GM13976 (cell line): ENCODE data around the gene NUDT14.

Experiments
- DNase-seq: peaks from one replicate; pipeline ENCODE4 v3.0.0; 2012; ENCODE audit warnings: low spot score
- CTCF ChIP-seq: IDR thresholded peaks from 2 replicates; pipeline ENCODE4 v1.5.1; 2012; ENCODE audit warnings: borderline replicate concordance, mild to moderate bottlenecking; ENCODE audit not compliant: insufficient read depth; ENCODE audit errors: extremely low read depth, missing control alignments, control extremely low read depth
- in situ Hi-C: fragments of 300-500 bp; cut with MboI; formaldehyde crosslinking; loops from one replicate; pipeline ENCODE4 v1.12.0; 2022; ENCODE audit warnings: low sequenced_read_pairs, mixed read lengths, inconsistent platforms; ENCODE audit not compliant: unreplicated experiment

The NUDT14 gene

GRCh38 chr14:105204206-105204930, 23.3 kb upstream of the NUDT14 start:
- in situ Hi-C loops, result no loop called here
- DNase-seq, result no peak
- no peak for TF ChIP-seq CTCF

- no peak for TF ChIP-seq CTCF
- no peak for DNase-seq
- in situ Hi-C loops, result no loop called here
Measured at GRCh38 chr14:105203701-105204100, 22.6 kb upstream of the NUDT14 start.

GRCh38 chr14:105203057-105203531, 22.0 kb upstream of the NUDT14 start:
- DNase-seq, result peak; percentile 90
- in situ Hi-C loops, result no loop called here

GRCh38 chr14:105201925-105202513, 20.9 kb upstream of the NUDT14 start:
- TF ChIP-seq CTCF, result no peak
- peak; percentile 70 for DNase-seq
- in situ Hi-C loops, result no loop called here

More at GRCh38 chr14:105203057-105203531, 22.0 kb upstream of the NUDT14 start:
- TF ChIP-seq CTCF, result peak; percentile 85

- TF ChIP-seq CTCF, result no peak
- DNase-seq, result no peak
- in situ Hi-C loops, result no loop called here
Measured at GRCh38 chr14:105201156-105201924, 20.2 kb upstream of the NUDT14 start.

GRCh38 chr14:105200641-105201040, 19.5 kb upstream of the NUDT14 start:
- DNase-seq, result no peak
- in situ Hi-C loops, result no loop called here
- no peak for TF ChIP-seq CTCF
